T-helper 2 cell (primary cell): ENCODE results near the gene RASSF8.

Experiments
- DNase-seq, 5 experiments: peaks; one replicate each; pipeline versions ENCODE4 v3.0.0 to v3.0.0-alpha.2; 2012 to 2022
- total RNA-seq, 2 donors: gene quantifications; one replicate each; lab custom pipeline; 2026; lab: John Stamatoyannopoulos, UW

Gene RASSF8
- total RNA-seq, result 0 to 0.94 reads per million in 2 donors

DNA sequence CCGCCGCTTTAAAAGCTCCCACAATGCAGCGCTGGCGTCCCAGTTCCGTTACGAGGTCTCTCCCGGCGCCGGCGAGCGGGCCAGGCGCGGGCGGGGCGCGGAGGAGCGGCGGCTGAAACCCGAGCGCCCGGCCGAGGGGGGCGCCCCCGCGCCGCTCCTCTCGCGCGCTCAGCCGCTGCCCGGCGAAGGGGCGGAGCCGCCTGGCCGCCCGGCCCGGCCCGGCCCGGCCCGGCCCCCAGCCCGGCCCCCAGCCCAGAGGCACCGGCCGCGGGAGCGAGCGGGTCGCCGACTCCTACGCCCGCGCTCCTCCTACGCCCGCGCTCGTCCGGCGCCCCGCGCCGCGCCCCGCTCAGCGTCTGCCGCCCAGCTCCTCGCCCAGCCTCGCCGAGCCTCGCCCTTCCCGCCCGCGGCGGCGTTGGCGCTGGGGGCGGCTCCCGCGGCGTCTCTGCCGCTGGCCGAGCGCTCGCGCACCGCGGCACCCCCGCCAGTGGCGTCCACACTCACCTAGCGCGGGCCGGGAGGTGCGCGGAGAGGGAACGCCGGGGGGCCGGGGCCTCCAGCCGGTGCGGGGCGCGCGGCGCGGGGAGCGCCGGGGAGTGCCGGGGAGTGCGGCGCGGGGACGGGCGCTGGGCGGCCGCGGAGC, at the start of gene RASSF8:
RASSF8 (plus strand) TSS at position 255 of the 643 bp plus-strand sequence. CDS start 96,662 bp downstream, outside the sequence.
- peak in 1 of 5 experiments; percentile 11 for DNase-seq

DNA sequence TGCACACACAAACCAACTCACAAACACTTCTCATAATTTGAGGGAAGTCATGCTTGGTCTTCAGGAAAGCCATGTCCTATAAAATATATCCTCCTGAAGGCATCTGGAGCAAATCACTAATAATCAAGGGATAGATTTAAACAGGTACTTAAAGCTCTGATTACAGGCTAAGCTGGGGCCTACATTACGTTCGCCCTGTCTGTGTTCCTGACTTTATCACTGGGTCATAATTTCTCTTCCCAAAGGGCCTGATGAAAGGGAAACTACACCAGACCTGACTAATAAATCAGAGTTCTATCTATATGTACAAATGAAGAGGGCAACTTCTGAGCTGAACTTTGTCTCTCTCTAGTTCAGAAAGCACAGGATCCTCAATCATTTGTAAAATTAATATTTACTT, 43.9 kb upstream of the RASSF8 start:
- DNase-seq, result no peak

DNA sequence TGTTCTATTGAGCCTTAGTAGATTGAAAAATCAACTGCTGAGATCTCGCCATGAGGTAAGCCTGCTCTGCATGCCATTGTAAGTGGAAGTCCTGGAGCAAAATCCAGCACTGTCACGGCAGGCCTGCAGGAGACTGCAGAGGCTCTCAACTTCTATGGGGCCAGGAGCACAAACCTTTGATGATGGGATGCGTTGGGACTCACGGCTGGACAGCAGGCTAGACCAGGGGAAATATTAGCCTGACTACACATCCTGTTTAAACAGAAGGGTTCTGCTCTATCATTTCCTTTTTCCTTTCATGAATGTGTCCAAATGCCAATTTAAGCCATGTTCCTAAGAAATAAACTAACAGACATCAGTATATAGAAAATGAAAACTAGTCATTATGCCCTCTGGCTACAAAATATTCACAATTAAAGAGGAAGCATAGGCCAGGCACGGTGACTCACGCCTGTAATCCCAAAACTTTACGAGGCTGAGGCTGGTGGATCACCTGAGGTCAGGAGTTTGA, 33.9 kb upstream of the RASSF8 start:
- DNase-seq, result no peak

DNA sequence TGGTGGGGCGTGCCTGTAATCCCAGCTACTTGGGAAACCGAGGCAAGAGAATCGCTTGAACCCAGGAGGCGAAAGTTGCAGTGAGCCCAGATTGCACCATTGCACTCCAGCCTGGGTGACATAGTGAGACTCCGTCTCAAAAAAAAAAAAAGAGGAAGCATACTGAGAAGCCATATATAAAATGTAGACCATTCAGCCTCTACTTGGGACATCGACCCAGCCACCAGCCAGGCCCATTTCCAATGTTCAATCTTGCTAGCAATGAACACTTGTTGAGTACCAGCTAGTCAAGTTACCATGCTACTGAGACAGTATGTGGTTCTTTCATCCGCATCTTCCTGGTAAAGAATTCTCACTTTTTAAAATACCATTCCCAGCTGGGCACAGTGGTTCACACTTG, 33.4 kb upstream of the RASSF8 start:
- no peak for DNase-seq

- no peak for DNase-seq
Measured at GRCh38 chr12:25926536-25926935, 31.9 kb upstream of the RASSF8 start.

DNA sequence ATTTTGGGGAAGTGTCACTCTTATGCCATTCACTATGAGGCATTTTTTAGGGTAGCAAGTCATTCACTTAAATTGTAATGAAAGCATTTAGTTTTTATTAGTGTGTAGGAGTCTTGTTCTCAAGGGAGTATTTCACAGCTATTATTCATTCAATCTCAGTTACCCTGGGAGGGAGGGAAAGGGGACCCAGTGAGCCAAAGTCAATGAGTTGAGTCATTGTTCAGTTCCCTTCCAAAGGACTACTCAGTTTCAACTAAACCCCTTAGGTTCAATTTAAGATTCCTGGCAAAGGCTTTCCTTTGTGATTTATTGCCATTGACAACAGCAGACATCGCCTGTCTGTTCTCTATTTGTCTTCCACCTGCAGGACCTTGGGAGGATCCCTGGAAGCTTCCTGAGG, 29.3 kb upstream of the RASSF8 start:
- no peak for DNase-seq

GRCh38 chr12:25932971-25933370, 25.5 kb upstream of the RASSF8 start:
- no peak for DNase-seq

DNA sequence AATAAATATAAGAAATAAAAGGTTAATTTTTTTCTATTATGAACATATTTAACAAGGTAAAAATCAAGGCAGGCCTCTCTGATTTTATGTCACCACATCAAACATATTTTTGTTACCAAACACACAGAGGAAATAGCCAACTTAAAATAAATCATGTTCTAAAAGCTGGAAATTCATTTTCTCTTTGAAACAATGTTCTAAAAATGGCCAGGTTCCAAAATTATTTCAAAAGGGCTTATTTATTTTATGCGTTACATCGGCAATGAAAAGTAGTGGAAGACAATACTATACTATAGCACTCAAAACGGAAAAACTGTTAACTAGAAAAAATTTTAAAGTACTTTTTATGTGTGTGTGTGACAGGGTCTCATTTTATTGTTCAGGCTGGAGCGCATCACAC, 24.0 kb upstream of the RASSF8 start:
- DNase-seq, result no peak

DNA sequence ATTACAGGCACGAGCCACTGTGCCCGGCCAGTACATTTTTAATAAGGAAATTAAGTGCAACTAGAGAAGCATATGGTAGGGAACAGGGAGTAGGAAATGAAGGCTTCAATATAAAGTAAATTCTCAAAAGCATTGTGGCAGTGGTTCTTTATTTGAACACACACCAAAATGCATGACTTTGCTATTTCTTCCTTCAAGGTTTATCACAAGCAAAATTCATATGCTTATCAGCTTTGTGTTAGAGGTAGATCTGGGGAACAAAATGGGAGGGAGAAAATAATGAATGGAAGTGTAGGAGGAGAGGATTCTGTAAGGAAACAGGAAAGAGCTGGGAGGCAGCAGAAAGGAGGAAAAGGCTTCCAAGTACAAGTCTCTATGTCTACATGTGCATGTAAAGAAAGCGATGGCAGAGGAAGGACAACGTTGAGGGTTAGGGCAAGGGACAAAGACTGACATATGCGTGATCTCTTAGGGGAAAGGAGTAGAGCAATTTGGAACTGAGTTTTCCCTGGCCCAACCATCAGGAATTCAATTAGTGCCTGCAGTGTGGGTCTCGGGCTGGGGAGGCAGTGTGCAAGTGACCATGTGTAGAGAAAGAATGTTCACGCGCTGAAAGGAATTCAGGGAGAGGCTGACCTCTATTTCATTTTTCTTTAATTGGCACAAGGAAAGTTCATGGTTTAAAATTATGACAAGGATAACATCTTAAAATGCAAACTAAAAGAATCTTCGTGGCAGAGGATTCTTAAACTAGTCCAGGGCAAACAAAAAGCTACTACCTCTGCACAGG, 22.9 kb upstream of the RASSF8 start:
- no peak for DNase-seq

DNA sequence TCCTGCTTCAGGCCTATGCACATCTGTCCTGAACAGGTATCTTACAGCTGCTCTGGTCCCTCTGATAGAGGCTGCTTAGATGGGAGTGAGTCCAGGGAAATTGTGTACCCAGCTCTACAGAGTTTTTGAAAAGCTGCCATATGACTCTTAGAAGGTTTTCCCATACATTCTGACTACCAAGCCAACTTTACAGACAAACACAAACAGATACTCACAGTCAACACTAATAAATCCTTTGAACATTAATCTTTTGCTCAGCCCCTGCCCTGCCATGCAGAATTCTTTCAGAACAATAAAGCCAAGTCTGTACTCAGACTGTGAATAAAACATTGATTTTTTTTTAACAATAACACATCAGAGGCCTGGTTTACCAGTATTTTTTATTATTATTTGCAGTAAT, 21.4 kb upstream of the RASSF8 start:
- no peak for DNase-seq

- no peak for DNase-seq
Measured at GRCh38 chr12:25938581-25938980, 19.9 kb upstream of the RASSF8 start.

GRCh38 chr12:25939606-25940005, 18.9 kb upstream of the RASSF8 start:
- DNase-seq, result no peak

DNA sequence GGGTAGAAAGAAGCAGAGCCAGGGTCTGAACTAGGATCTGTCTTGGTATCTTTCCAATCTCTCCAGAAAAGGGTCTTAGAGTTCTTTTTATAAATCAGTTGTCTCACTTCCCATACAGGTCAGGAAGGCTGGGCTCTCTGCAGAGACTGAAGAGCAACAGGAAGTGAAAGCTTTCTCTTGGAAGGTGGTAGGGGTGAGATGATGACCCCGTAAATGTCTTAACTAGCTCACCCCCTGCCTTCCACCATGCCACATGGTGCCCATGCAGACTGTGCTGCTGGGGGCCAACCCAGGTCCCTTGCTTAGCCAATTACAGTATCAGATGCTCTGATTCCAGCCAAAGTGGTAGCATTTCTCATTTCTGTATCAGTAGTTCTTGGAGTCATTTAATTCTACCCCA, 17.6 kb upstream of the RASSF8 start:
- DNase-seq, result no peak

GRCh38 chr12:25942709-25943108, 15.8 kb upstream of the RASSF8 start:
- DNase-seq, result no peak

- no peak for DNase-seq
Measured at GRCh38 chr12:25943940-25944339, 14.5 kb upstream of the RASSF8 start.

DNA sequence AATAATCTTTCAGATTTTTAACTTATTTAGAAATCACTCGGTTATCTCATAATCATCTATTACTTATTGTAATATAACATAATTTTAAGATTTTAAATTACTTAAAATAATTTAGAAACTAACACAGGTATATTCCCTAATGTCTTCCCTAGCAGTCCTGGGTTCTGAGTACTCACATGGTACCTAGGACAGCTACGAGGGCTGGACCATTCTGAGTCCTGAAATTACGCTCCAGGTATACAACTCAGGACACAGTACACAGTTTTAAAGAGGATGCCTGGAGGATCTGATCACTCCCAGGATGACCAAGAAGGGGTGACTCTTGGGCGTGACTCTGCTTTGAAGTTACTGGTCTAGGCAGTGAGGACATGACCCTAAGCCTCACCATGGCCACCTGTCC, 9.1 kb upstream of the RASSF8 start:
- no peak for DNase-seq

DNA sequence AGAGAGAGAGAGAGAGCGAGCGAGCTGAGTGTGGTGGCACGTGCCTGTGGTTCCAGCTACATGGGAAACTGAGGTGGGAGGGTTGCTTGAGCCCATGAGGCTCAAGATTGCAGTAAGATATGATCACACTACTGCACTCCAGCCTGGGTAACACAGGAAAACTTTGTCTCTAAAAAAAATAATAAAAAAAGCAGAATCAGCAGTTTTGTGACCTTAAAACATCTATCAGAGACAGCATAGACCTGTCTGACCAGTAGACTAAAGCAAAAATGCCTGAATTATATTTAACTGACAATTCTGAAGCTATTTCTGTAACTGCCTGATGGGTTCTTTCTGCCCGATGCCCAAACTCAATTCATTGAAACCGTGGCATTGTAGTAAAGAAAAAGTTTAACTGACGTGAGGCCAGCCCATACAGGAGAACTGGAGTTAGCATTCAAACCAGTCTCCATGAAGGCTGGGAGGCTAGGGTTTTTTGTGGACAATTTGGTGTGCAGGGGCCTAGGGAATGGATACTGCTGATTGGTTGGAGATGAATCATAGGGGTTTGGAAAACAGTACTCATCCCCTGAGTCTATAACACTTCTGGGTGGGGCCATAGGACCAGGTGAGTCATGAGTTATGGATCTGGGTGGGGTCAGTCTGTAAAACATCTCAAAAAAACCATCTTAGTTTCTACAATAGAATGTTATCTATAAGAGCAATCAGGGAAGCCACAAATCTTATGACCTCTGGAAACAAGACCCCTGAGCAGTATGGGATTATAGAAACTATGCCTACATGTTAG, 8.0 kb upstream of the RASSF8 start:
- DNase-seq, result no peak

GRCh38 chr12:25957793-25958427, 572 bp upstream of the RASSF8 start:
- no peak for DNase-seq

- DNase-seq, result peak in 1 of 5 experiments; percentile 2
Measured at GRCh38 chr12:25959071-25959961, 834 bp downstream of the RASSF8 start.

DNA sequence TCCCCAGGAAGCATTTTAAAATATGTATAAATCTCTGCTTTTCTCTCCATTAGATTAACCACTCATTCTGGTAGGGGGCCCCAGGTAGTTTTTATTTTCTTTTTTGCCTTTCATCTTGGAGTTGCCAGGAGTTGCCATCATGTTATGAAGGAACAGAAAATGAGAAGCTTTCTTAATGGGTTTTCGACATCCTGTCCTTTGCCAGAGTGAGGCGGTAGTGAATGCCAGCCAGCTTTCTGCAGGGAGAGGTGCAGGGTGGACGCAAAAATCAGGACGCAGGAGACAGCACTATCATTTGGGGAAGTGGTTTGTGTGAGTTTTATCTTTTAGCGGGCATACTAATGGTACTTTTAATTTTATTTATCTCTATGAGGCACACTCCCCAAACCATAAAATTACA, 1.7 kb downstream of the RASSF8 start:
- no peak for DNase-seq

DNA sequence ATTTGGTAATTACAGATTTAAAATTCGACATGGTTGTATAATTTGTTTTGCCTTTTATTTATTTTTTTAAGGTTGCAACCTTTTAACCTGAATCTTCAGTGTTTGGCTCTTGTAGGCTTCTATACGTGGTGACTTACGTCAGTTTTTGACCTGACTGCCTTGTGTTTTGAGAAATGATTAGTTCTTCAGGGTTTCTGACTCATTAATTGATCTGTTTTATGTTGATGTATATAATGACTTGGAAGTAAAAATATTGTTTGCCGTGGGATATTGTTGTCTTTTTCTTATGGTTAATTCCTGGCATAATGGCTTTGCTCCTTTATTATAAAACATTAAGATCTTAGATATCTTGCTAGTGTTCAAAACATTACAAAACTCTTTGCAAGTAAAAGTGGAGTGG, 2.5 kb downstream of the RASSF8 start:
- DNase-seq, result no peak
